K562 (cell line): ENCODE results near the gene CCDC9. TPM values are rescaled to one million over a fixed set of nuclear protein-coding genes. Genes with fewer than 3 reads are reported as not detected.

Source experiments
- ARNT ChIP-seq, 2 experiments: fragments of 450-650 bp; IDR thresholded peaks; 2 replicates each; pipeline ENCODE4 v1.6.1; 2016; ENCODE audit warnings: mild to moderate bottlenecking in 1 of 2
- CBFB ChIP-seq: sonication (generic); formaldehyde crosslinking; IDR thresholded peaks from 2 replicates; pipeline ENCODE4 v1.4.0; 2020; ENCODE audit warnings: mild to moderate bottlenecking, missing genetic modification reagents
- CREBBP ChIP-seq: IDR thresholded peaks from one replicate; pipeline ENCODE4 v1.6.1; 2012; ENCODE audit warnings: low read depth, mild to moderate bottlenecking, control low read depth, inconsistent platforms, low read length
- CREM ChIP-seq: IDR thresholded peaks from 2 replicates; pipeline ENCODE4 v1.6.1; 2014; ENCODE audit warnings: antibody characterized with exemption, low read depth
- DACH1 ChIP-seq: fragments of 450-650 bp; IDR thresholded peaks from 2 replicates; pipeline ENCODE4 v1.6.1; 2018; ENCODE audit not compliant: partially characterized antibody
- FOSL1 ChIP-seq: fragments of 200-800 bp; sonication (Bioruptor generic); conservative IDR thresholded peaks from 2 replicates; pipeline ENCODE4 v1.6.1; 2016; ENCODE audit warnings: missing genetic modification characterization, missing compliant biosample characterization
- GTF2E2 ChIP-seq: fragments of 200-800 bp; sonication (Bioruptor generic); IDR thresholded peaks from 2 replicates; pipeline ENCODE4 v1.6.1; 2016; ENCODE audit warnings: missing genetic modification characterization, missing compliant biosample characterization
- ILF3 ChIP-seq: fragments of 450-650 bp; IDR thresholded peaks from 2 replicates; pipeline ENCODE4 v1.6.1; 2018; ENCODE audit warnings: antibody characterized with exemption, mild to moderate bottlenecking, moderate library complexity, borderline replicate concordance
- PCBP2 ChIP-seq: fragments of 200-400 bp; formaldehyde crosslinking; IDR thresholded peaks from 2 replicates; pipeline ENCODE4 v1.6.1; 2018; ENCODE audit warnings: low read length, low read depth, mild to moderate bottlenecking, moderate library complexity; ENCODE audit not compliant: poor library complexity, severe bottlenecking
- PRMT5 ChIP-seq: sonication (generic); formaldehyde crosslinking; IDR thresholded peaks from 2 replicates; pipeline ENCODE4 v1.5.0; 2020; ENCODE audit warnings: missing genetic modification reagents
- RBM34 ChIP-seq: fragments of 200-400 bp; formaldehyde crosslinking; IDR thresholded peaks from 2 replicates; pipeline ENCODE4 v1.6.1; 2018; ENCODE audit warnings: low read length, borderline replicate concordance; ENCODE audit not compliant: insufficient read depth
- SAFB2 ChIP-seq: fragments of 200-400 bp; formaldehyde crosslinking; IDR thresholded peaks from 2 replicates; pipeline ENCODE4 v1.6.1; 2018; ENCODE audit warnings: borderline replicate concordance, low read length, low read depth, moderate library complexity; ENCODE audit not compliant: severe bottlenecking
- SIN3B ChIP-seq: fragments of 450-650 bp; IDR thresholded peaks from 2 replicates; pipeline ENCODE4 v1.6.1; 2017; ENCODE audit warnings: low read depth, mild to moderate bottlenecking, moderate library complexity
- SMARCA5 ChIP-seq: fragments of 450-650 bp; IDR thresholded peaks from 2 replicates; pipeline ENCODE4 v1.6.1; 2016
- ZC3H4 ChIP-seq: sonication (generic); formaldehyde crosslinking; IDR thresholded peaks from 2 replicates; pipeline ENCODE4 v1.9.0; 2021; ENCODE audit warnings: missing genetic modification reagents, borderline replicate concordance
- ZKSCAN1 ChIP-seq: fragments of 150-350 bp; IDR thresholded peaks from 2 replicates; pipeline ENCODE4 v1.6.1; 2016; ENCODE audit warnings: low read depth, low read length
- ZNF165 ChIP-seq: fragments of 250-450 bp; sonication (Bioruptor Pico); IDR thresholded peaks from 2 replicates; pipeline ENCODE4 v1.4.0; 2020; ENCODE audit warnings: borderline replicate concordance
- ZNF785 ChIP-seq: fragments of 250-450 bp; sonication (Bioruptor Pico); IDR thresholded peaks from 2 replicates; pipeline ENCODE4 v1.4.0; 2020; ENCODE audit warnings: mild to moderate bottlenecking
- polyA plus RNA-seq, 8 experiments: library from polyadenylated mRNA; depleted of rRNA in 4 of 8; stranded (reverse) in 5 of 8; unstranded in 3 of 8; fragments of >200 nt; fragmentation: Nextera tagmentation in 2 of 8; fragmentation: Illumina TruSeq in 1 of 8; extraction: Ambion mirVana in 2 of 8; extraction: Trizol in 1 of 8; gene quantifications; 2 replicates each; pipeline versions ENCODE4 v1.2.1 to v1.2.3, GENCODE V29; 2011 to 2014; ENCODE audit warnings: inconsistent platforms in 1 of 8, missing spikeins in 1 of 8
- total RNA-seq, 7 experiments: library from RNA; depleted of rRNA in 6 of 7; stranded (reverse); fragments of >200 nt in 6 of 7; fragmentation: Illumina TruSeq in 2 of 7; extraction: Trizol in 2 of 7; gene quantifications; 2 replicates each; pipeline versions ENCODE4 v1.2.1 to v1.2.3, GENCODE V29; 2011 to 2021; ENCODE audit warnings: low replicate concordance in 1 of 7
- TF ChIP-seq, protein P1 (sequence below): sonication (generic); formaldehyde crosslinking; IDR thresholded peaks from 2 replicates; pipeline ENCODE4 v1.8.1; 2023; ENCODE audit warnings: mild to moderate bottlenecking, missing genetic modification reagents, moderate library complexity
- TF ChIP-seq, protein P2 (sequence below): fragments of 450-650 bp; conservative IDR thresholded peaks from 2 replicates; pipeline ENCODE4 v1.6.1; 2016; ENCODE audit warnings: missing genetic modification characterization, low read depth, mild to moderate bottlenecking, missing compliant biosample characterization, moderate library complexity
- TF ChIP-seq, protein P3 (sequence below): fragments of 250-450 bp; sonication (Bioruptor Pico); IDR thresholded peaks from 2 replicates; pipeline ENCODE4 v1.4.0; 2020; ENCODE audit warnings: mild to moderate bottlenecking, moderate library complexity
- TF ChIP-seq, protein P4 (sequence below): fragments of 250-450 bp; sonication (Bioruptor Pico); IDR thresholded peaks from 2 replicates; pipeline ENCODE4 v1.5.0; 2021; ENCODE audit warnings: mild to moderate bottlenecking, moderate library complexity

Gene CCDC9
- total and polyA plus RNA-seq, 9 of the 15 experiments (the other 6 are each of a cell fraction or from before 2014, with no cell fraction given), result 0.23 to 38.6 (median 8.4) TPM

DNA sequence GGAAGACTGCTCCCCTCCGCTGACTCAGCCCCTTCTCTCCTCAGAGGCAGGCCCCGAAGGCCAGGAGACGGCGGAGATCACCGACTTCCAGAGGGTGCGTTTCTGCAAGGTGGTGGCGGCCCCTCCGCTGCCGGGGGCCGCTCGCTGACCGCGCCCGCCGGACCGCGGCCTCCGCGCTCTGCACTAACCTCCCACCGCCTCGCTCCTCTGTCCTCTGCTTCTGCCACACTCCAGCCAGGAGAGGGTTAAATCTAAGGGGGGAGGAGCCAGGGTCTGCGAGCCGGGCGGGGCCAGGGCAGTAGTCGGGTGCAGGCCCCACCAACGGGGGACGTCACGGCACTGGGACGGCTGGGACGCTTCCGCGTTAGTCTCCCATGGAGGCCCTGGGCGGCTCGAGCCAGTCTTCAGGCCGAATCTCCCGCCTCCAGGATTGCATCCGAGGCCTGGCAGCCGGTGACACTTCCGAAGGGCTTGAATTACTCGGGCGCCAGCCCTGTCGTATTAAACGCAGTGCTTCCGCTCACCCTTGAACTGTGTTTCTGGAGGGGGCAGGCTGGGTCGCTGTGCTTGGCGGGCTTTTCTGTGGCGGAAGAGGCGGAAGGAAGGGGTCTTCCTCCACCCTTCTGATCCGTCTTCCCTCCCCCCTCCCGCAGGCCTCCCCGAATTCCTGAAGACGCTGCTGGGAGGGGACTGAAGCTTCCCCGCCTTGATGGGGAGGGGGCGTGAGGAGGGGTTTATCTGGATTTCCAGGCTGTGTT lies 17.2 kb downstream of the CCDC9 start (continued):
- TF ChIP-seq ARNT (IDR thresholded peaks at IDR 0.05) (no peak; a peak in 1 of 4 replicates), CREBBP (no peak), SAFB2 (no peak), CREM (peak; percentile 91), ILF3 (no peak), CBFB (CRISPR knock-in tag) (no peak), ZC3H4 (CRISPR knock-in tag) (no peak), GTF2E2 (tag) (0 out of 2 replicates have a peak, but pooled peaks have one; percentile 40), FOSL1 (tag) (peak; percentile 73), ZKSCAN1 (peak; percentile 13; the same call in 1 of the 2 replicates), PRMT5 (CRISPR knock-in tag) (no peak), SIN3B (peak; percentile 56), SMARCA5 (peak; percentile 23; the same call in 1 of the 2 replicates), ZNF165 (CRISPR knock-in tag) (no peak), PCBP2 (no peak), ZNF785 (CRISPR knock-in tag) (no peak), RBM34 (no peak), DACH1 (no peak)
- TF ChIP-seq, protein P1, sequence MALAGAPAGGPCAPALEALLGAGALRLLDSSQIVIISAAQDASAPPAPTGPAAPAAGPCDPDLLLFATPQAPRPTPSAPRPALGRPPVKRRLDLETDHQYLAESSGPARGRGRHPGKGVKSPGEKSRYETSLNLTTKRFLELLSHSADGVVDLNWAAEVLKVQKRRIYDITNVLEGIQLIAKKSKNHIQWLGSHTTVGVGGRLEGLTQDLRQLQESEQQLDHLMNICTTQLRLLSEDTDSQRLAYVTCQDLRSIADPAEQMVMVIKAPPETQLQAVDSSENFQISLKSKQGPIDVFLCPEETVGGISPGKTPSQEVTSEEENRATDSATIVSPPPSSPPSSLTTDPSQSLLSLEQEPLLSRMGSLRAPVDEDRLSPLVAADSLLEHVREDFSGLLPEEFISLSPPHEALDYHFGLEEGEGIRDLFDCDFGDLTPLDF, result peak; percentile 82
- TF ChIP-seq, protein P2, sequence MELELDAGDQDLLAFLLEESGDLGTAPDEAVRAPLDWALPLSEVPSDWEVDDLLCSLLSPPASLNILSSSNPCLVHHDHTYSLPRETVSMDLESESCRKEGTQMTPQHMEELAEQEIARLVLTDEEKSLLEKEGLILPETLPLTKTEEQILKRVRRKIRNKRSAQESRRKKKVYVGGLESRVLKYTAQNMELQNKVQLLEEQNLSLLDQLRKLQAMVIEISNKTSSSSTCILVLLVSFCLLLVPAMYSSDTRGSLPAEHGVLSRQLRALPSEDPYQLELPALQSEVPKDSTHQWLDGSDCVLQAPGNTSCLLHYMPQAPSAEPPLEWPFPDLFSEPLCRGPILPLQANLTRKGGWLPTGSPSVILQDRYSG, result no peak
- TF ChIP-seq, protein P3, sequence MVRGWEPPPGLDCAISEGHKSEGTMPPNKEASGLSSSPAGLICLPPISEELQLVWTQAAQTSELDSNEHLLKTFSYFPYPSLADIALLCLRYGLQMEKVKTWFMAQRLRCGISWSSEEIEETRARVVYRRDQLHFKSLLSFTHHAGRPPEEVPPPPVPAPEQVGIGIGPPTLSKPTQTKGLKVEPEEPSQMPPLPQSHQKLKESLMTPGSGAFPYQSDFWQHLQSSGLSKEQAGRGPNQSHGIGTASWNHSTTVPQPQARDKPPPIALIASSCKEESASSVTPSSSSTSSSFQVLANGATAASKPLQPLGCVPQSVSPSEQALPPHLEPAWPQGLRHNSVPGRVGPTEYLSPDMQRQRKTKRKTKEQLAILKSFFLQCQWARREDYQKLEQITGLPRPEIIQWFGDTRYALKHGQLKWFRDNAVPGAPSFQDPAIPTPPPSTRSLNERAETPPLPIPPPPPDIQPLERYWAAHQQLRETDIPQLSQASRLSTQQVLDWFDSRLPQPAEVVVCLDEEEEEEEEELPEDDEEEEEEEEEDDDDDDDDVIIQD (CRISPR knock-in tag), result no peak
- TF ChIP-seq, protein P4, sequence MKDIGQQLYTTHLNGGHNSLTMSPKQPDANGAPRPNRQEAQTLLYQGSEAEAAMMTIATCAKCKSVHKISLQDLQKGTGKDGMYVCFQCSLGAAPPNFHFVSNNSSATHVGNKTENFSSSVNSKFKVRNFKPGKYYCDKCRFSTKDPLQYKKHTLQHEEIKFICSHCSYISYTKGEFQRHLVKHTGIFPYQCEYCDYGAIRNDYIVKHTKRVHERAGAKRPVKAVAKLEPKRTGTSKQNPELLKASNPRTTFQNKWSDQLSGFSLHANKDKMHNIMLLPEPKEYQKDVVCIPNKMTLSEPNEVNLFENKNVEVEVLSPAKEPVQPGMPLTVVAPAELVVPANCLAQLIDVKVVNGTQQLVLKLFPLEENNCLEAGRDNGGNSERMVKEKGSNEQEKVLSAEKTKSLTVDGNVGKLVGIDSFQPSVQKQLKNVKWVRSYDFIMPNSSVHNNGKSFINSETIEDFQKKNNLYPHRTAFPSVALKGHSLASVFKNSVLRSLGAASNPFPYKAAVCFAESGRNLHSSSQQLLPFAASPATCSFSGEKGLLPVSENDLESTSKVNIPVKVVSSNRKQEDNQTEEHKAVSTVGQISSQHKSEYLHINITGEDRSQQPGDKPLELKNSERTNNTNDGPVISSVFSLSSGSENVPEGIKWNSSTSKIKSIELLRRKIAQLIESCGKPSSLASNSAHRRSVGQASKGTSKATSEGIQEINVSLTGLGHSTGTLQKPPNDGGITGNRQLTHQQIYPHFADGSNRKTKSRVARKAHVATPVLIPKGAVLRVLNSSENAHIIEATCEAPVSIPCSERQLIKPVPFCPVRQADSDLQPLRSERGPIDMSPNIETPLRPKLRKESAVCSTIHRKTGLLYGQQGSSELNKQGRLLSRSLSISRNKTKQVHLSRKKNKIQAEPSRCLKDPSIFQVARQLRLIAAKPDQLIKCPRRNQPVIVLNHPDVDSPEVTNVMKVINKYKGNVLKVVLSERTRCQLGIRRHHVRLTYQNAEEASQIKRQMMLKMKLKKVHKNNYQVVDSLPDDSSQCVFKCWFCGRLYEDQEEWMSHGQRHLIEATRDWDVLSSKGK (CRISPR knock-in tag), result no peak
